ENCODE measurements around the gene VCY.
"Not testable (repeated sequence)": the region's sequence is repeated elsewhere in the genome, so short reads cannot be mapped to it uniquely, and the experiment has no call there.

The VCY gene
- total RNA-seq: 0 reads per million in 2 donors

- not testable (repeated sequence) for DNase-seq
Observed at GRCh38 chrY:13986373-13986772, at the start of gene VCY. TSS of gene VCY (minus strand) at chrY:13986473. CDS start at chrY:13986440, 33 bp downstream.

- DNase-seq: not testable (repeated sequence)
Observed at GRCh38 chrY:14030395-14030794, 44.1 kb upstream of the VCY start.

- not testable (repeated sequence) for DNase-seq
Observed at GRCh38 chrY:14011916-14012315, 25.6 kb upstream of the VCY start.

- DNase-seq: not testable (repeated sequence)
Observed at GRCh38 chrY:13942406-13942805, 43.9 kb downstream of the VCY start.

All from activated gamma-delta T cell (primary cell).